DMS 273 treated with DMSO at 0.1 percent for 48 hours (cell line): Measurements from ENCODE around the gene PIGC.

ENCODE experiments used
- DNase-seq: peaks from one replicate; lab custom pipeline; 2025; lab: John Stamatoyannopoulos, UW

PIGC gene

DNA sequence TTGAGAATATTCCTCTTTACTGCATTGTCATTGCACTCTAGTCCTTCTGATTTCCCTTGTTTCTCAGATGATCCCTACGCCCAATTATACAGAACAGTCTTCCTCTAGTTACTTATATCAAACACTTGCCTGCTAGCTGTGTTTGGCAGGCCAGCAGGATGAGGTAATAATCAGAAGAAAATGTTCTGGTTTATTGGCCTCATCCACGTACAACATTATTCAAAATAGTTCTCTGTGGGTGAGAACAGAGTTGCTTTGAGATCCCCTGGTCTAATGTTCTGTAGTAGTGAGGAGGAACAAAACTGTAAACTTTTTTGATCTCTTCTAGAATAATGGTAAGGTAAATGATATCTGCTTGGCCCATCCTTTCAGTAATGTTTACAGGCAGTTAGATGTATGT lies 45.7 kb downstream of the PIGC start:
- DNase-seq = no peak

DNA sequence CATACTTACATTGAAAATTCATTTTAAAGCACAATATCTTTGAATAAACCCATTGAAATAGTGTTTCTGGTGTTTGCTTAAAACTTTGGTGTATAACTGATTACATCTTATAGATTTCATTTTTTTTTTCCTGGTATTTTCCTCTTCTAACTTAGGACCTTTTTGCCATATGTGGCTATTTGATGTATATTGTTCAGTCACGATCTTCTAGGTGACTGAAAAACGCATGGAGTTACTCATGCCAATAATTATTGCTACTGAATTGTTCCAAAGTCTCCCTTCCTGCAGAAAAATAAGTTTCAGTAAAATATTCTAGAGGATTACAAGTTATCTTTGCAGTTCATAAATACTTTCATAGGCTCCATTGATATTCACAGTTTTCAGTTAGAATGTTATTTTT lies 46.2 kb downstream of the PIGC start:
- DNase-seq = no peak

DNA sequence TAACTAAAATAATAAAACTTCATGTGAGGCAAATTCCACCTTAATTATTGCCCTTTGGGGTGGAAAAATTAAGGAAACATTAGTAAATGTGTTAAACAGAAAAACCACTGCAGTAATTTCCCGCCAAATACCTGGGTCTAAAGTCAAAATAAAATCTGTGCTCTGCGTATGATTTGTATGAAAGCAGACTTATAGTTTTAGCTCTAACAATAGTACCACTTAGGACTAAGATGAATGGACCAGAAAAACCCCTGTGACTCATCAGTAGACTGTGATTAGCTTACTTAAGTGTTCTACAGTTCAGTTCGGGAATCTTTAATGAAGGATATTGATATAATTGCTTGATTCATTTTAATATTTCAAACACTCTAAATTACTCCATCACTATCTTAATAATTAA lies 46.6 kb downstream of the PIGC start:
- no peak for DNase-seq

DNA sequence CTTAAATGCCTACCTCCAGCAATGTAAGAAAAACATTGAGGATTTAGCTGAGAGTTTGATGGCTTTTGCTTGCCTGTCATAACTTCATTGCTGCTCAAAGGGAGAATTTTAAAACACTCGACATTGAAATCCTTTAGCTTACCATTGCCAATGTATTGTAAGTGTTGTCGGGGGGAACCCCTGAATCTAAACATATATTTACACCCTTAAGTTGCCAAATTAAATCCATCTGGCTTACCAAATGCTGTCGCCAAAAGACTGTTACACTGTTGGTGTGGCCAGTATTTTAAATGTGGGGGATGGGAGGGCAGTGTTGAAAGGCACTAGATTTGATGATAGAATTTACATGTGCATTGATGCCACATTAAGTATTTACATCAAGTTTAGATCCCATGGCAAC lies 48.3 kb downstream of the PIGC start:
- no peak for DNase-seq

DNA sequence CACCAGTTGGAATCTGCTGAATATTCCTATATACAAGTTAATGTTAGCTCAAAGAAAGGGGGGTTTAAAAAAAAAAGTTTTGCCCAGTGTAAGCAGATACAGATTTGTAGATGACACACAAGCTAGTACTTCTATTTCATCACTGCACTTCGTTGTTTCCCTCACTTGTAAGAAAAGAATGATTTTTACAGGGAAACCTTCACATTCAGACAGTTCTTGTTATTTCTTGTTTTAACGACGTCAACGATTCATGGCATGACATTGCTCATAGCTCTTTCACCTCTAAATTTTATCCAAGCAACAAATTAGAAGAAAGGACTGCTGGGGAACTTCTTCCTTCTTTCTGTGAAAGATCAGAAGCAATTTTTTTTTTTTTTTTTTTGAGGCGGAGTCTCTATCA lies 49.1 kb downstream of the PIGC start:
- DNase-seq = no peak

DNA sequence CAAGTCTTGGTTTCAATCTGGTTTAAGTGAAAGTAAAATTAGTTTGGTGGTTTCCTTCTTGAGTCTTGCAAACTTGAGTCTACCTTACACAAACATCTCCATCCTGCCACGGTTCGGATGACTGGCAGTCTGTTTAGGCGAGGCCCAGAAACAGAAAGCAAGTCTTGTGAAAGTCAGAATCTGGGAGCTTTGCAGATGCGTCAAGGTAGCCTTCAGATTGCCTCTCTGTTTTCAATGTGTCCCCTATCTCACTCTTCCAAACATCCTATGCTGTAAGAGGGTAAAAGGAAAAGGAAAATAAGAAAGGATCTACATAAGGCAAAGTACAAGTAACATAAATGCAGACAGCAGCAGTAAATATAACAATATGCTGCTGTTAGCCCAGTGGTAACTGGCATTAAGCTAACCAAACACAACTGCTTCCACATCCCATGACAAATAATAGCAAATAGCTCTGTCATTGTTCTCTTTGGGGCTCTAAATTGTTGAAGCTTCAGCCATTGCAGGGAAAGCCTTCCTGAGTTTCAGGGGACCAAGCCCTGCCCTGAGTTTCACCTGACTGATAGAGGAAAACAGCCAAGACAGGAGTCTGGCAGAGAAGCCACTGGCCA lies 49.6 kb downstream of the PIGC start:
- DNase-seq = no peak

DNA sequence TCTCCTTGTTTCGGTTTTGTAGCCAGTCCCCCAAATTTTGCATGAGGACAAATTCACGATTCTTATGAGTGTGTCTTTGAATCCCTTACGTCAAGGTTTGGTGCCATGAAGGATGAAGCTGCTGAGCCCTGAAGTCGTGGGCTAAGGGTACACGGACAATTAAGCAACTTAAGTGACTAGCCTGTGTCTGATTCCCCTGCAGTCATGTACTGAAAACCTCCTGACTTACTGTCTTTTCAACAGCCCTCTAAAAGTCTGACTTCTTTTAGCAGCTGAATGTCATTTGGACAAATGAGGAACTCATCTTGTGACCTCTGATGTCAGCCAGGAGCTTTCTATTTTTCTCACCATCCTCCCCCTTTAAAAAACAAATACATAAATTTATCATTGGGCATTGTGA lies 50.5 kb downstream of the PIGC start:
- no peak for DNase-seq

DNA sequence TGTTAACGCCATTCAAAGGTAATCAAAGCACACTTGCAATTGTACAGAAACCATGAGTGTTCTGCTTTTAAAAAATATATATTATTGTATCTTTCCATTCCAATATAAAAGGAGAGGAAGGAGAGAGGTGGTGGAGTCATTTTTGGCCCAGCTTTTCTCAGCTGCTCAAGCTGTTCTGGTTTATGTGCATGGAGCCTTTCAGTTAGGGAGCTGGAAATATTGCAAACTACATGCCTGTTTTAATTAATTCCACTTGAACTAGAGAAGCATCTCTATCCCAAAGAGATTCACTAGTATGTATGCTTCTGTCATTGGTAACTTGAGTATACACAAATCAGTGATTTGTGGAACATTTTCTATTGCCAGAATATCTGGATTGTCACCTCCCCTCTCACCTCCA lies 51.9 kb downstream of the PIGC start:
- no peak for DNase-seq
